Right renal pelvis (tissue), 4 donors: ENCODE measurements around the gene SPRYD3. TPM values are rescaled to one million over a fixed set of nuclear protein-coding genes. Genes with fewer than 3 reads are reported as not detected.

Source experiments
- DNase-seq, 4 donors: peaks; one replicate each; pipeline ENCODE4 v3.0.0-alpha.2; 2013; ENCODE audit warnings: low read depth in 4 of 4, low spot score in 3 of 4, missing footprints in 1 of 4
- polyA plus RNA-seq, 4 donors: library from polyadenylated mRNA; unstranded; fragments of 120-200 nt; gene quantifications; one replicate each; pipeline ENCODE4 v1.2.1, GENCODE V29; 2013; ENCODE audit not compliant: insufficient read length in 4 of 4

The SPRYD3 gene
- polyA plus RNA-seq, 4 donors = 17.7 to 21.9 (median 20.8) TPM

- DNase-seq = no peak
Measured at GRCh38 chr12:53086361-53086760, 7.2 kb upstream of the SPRYD3 start.

GRCh38 chr12:53082637-53083175 is 3.5 kb upstream of the SPRYD3 start:
- DNase-seq = no peak

- DNase-seq = no peak
Measured at GRCh38 chr12:53078425-53079225, 565 bp downstream of the SPRYD3 start.

DNA sequence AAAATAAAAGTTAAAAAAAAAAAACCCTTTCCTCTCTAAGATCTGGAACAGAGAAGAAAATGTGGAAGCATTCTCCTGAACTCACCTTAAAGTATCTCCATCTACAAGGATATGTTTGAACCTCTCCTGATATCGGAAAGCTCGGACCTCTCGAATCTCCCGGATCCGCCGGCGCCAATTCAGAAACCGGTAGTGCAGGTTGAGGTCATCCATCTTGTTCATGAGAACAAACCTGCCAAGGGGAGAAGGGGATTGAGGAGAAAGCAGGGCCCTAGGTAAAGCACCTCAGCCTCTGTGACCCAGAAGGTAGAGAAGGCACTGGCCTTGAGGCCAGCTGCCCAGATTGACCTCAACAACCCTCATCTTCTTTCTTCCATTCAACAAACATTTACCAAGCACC is 2.2 kb downstream of the SPRYD3 start:
- no peak for DNase-seq

GRCh38 chr12:53076461-53076860 is 2.7 kb downstream of the SPRYD3 start:
- no peak for DNase-seq

- no peak for DNase-seq
Measured at GRCh38 chr12:53074999-53075370, 4.2 kb downstream of the SPRYD3 start.

- DNase-seq = no peak
Measured at GRCh38 chr12:53074283-53074998, 4.7 kb downstream of the SPRYD3 start.

DNA sequence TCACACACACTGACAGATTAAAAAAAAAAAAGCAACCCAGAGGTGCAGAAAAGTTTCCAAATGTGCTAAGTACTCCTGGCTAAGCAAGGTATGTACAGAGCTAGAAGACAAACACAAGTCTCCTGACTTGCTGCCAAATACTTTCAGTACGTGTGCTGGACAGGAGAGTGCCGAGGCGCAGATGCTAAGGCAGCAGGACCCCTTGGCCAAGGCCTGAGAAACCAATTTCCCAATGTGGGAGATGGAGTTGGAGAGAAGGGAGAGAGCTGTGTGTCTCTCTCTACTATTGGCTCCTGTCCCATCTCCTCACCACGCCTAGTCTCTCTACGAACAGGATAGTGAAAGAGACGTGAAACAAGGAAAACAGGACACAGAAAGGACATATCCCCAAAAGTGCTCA is 5.3 kb downstream of the SPRYD3 start:
- DNase-seq = no peak

DNA sequence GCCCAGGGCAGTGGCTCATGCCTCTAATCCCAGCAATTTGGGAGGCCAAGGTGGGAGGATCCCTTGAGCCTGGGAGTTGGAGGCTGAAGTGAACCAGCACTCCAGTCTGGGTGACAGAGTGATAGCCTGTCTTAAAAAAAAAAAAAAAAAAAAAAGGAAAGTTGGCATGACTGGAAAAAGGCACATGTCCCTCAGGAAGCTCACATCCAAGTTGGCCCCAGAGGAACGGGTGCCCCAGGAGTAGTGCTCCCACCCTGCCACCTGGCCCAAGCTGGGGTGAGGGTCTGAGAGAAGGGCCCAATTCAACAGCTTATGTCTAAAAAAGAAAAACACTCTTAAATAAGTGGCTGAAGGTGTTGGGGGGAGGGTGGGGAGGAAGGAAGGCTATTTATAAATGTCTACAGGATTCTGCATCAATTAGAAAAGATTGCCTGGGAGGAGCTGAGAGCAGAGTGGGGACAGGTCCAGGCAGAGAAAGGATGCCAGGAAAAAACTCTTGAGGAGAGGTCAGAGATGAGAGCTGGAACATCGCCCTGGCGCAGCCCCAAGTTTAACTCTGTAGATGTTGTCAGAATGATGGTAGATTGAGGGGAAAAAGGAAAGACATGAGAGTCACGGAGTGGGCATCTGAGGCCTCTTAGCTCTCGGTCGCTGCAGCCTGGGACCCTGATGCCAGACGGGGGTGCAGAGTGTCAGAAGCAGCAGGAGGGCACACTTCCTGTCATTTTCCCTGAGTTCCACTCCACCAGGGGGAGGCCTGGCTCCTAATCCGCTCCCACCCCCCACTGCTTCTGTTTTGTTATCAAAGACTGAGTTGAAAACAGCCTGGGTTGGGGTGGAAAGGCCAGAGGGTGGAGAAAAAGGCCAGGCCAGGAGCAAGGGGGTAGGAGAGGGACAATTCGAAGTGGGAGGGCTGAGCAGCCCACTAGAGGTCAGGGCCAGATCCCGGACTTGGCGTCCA is 7.3 kb downstream of the SPRYD3 start:
- no peak for DNase-seq

- no peak for DNase-seq
Measured at GRCh38 chr12:53070877-53071492, 8.2 kb downstream of the SPRYD3 start.

DNA sequence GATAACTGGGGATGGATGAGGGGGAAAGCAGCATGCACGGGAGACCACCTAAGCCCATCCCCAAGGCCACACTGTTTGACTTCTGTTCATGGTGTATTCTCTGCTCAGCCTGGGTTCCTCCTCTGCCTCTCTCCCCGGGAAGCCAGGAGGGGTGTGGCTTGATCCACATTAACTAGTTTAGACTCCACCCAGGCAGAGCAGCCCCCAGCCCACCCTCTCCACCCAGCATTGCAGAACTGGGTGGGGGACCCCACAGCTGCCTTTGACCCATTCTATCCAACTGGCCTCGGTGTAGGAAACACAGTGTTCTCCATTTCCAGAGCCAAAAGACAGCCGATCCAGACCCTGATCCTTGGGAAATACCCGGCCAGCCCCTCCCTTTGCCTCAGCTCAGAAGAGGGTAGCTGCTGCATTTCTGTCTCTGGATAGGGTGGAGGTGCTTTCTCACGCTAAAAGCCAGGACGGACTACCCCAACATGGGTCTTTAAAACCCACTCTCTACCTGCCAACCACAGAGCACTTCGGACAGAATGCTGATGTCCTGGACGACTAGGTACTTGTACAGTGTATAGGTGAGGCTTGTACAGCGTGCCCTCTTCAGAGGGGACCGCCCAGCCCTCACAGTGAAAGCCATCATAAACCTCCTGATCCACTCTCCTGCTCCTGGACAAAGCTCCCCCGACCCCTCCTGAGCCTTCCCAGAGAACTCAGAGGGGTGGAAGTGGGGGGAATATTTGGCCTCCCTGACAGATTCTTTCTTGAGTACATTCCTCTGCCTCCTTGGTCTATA is 9.4 kb downstream of the SPRYD3 start:
- no peak for DNase-seq

DNA sequence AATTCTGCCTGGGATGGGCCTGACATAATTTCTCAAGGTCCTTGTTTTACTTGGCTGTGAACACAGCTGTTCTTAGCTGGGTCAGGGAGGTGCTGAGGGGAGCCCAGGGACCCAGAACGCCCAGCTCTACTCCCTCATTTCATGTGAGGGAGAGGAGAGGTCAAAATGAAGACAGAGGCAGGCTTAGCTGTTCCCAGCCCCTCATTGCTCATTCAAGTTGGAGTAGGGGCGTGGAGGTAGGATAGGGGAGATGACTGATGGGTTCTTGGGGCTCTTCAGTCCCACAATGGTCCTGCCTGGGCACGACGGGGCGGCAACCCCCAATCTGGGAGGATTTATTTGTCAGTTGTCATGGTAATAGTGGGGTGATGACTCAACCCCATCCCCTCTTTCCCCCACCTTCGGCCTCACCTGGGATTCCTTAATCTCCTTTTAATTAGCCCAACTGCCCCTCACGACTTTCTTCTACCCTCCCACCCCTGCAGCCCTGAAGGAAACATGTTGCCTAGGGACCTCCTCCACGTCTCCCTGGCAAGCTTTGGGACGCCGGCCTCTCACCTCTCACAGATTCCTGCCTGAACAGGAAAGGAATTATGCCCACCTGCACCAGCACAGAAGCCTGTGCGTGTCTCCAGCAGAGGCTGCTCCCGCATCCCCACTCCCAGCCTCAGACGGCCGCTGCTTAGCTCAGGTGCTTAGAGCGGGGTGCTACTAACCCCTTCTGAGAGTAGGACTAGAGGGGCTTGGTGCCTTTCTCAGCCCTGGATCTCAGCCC is 10.2 kb downstream of the SPRYD3 start:
- no peak for DNase-seq

DNA sequence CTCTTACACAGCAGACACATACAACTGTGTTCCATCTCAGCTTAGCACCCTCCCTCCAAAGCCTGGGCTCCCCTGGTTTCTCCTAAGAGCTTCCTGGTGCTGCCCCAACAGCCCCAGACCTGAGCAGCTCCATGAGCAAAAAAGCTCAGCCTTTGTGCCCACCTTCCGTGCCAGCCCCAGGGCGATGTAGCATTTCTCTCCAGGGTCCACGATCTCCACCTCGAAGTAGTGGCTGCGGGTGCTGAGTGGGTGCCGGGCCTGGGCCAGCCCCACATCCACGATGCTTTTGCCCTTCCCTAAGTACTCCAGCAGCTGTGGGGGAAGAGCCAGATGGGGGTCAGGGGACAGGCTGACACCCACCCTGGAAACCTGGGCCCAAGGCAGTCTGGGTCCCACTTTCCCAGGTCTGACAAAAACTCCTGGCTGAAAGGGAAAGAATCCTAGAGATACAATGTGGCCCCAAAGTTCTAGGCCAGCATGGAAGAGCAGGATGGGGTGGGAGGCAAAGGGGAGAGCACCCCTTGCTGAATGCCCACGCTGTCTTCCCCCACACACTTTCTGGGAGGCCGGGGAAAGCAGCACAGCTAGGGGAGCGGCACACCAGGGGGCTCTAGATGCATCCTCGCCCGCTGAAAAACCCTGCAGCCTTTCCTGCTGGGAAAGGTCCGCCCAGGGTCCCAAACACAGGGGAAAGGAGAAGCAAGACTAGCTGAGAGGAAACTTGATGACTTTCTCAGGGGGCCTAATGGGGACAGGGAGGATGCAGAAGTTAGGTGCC is 11.0 kb downstream of the SPRYD3 start:
- DNase-seq = no peak

DNA sequence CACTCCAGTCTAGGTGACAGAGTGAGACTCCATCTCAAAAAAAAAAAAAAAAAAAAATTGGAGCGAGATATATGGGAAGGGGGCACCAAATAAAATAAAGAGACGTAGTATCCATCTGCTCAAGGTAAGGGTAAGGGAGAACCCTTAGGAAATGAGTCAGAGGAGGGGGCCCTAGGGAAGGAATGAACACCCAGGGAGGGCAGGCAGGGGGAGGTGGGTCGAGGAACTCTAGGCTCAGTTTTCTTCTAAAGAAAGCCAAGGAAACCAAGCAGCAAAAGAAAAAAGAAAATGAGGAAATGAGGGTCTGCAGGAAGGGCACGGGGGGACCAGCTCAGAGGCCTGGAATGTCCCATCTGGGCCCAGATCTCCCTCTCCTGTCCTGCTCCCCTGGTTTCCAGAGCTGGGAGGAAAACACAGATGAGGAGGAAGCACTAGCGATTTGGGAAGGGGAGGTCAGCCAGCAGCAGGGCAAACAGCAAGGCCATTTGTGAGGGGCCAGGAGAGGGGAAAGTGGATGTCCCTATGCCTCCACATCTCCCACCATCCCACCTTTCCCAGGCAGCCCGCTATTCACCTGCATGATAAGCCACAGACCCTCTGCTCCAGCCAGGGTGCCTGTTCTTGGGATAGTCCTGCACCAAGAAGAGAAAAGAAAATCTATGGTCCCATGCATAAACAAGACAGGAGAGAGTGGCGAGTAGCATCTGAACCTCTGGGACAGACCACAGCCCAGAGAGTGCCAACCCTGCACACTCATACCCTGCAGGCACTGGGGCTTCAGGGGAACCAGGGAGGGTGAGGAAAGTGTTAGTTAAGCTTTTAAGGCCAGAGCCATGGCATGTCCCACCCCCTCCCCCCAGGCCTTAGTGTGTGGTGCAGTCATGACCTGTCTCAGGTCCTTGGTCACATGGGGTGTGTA is 11.9 kb downstream of the SPRYD3 start:
- DNase-seq = no peak

GRCh38 chr12:53065975-53066931 is 12.9 kb downstream of the SPRYD3 start:
- DNase-seq = peak in 3 of 4 donors; percentile 61 to 73 (median 64)

GRCh38 chr12:53065470-53065869 is 13.7 kb downstream of the SPRYD3 start:
- DNase-seq = no peak
